ENCODE results near the gene NCKAP5. TPM values are rescaled to one million over a fixed set of nuclear protein-coding genes. Genes with fewer than 3 reads are reported as not detected.

The NCKAP5 gene
- total and polyA plus RNA-seq, 2 of the 8 experiments (the other 6 are each of a cell fraction or from before 2014, with no cell fraction given) = 0.27 to 0.86 TPM

DNA sequence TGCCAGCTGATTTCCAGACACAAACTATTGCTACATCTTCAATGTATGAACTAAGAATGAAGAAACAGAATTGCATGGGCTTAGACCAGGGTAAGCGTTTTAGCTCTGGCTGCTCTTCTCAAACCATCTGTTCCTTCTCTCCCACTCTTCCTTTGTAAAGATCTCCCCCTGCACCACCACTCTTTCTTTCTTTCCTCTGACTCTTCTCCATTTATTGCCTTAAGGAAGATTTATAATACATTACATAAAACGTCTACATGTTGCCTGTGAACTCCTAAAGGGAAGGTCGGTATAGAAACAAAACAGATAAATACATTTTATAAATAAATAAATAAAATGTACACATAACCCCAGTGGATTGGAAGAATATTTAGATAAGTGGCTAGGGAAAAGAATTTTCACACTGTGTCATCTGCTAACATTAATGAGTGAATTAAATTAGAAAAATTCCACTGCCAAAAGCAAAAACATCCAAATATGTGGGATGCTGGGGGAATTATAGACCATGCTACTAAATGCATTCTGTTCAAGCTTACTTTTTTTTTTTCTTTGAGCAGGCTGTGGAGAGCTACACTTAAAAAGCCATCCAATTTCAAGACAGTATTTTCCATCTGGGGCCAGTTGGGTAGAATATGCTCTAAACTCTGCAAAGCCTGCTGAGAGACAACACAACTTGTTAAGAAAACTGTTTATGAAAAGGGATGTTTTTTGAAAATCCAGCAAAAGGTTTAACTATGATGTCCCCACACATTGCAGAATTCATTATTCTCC is 41.5 kb downstream of the NCKAP5 start (continued):
- TF ChIP-seq, protein P1, sequence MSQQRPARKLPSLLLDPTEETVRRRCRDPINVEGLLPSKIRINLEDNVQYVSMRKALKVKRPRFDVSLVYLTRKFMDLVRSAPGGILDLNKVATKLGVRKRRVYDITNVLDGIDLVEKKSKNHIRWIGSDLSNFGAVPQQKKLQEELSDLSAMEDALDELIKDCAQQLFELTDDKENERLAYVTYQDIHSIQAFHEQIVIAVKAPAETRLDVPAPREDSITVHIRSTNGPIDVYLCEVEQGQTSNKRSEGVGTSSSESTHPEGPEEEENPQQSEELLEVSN (IDR thresholded peaks at IDR 0.05) = no peak
- TF ChIP-seq CTBP2 (IDR thresholded peaks at IDR 0.05; ENCODE audit: borderline replicate concordance, insufficient read depth, insufficient read length, low read length) = no peak
